Central memory CD8-positive, alpha-beta T cell (primary cell): ENCODE results near the gene SLC45A1.

Source experiments
- ATAC-seq: fragments of 150-1000 bp; cut with Tn5 transposase; replicated peaks from 2 replicates; pipeline ENCODE4 v1.10.0; 2022; ENCODE audit warnings: mild to moderate bottlenecking, moderate FRiP score, moderate number of reproducible peaks; ENCODE audit not compliant: poor library complexity, severe bottlenecking; ENCODE audit errors: extremely low read depth
- DNase-seq, 2 donors: peaks; one replicate each; pipeline ENCODE4 v3.0.0; 2021; ENCODE audit warnings: low spot score in 2 of 2
- H3K27ac Mint-ChIP-seq: one replicate; pipeline ENCODE4 v1.8.0; 2022; ENCODE audit warnings: low read depth, mild to moderate bottlenecking, moderate library complexity, mixed read lengths
- H3K27me3 Mint-ChIP-seq: one replicate; pipeline ENCODE4 v1.8.0; 2022; ENCODE audit warnings: mixed read lengths
- H3K36me3 Mint-ChIP-seq: one replicate; pipeline ENCODE4 v1.8.0; 2022; ENCODE audit warnings: mild to moderate bottlenecking, moderate library complexity, mixed read lengths; ENCODE audit not compliant: insufficient read depth
- H3K4me1 Mint-ChIP-seq: one replicate; pipeline ENCODE4 v1.8.0; 2022; ENCODE audit warnings: mixed read lengths
- H3K4me3 Mint-ChIP-seq: one replicate; pipeline ENCODE4 v1.8.0; 2022; ENCODE audit warnings: mild to moderate bottlenecking, moderate library complexity, mixed read lengths
- H3K9me3 Mint-ChIP-seq: one replicate; pipeline ENCODE4 v1.8.0; 2022; ENCODE audit warnings: mixed read lengths

Gene SLC45A1

DNA sequence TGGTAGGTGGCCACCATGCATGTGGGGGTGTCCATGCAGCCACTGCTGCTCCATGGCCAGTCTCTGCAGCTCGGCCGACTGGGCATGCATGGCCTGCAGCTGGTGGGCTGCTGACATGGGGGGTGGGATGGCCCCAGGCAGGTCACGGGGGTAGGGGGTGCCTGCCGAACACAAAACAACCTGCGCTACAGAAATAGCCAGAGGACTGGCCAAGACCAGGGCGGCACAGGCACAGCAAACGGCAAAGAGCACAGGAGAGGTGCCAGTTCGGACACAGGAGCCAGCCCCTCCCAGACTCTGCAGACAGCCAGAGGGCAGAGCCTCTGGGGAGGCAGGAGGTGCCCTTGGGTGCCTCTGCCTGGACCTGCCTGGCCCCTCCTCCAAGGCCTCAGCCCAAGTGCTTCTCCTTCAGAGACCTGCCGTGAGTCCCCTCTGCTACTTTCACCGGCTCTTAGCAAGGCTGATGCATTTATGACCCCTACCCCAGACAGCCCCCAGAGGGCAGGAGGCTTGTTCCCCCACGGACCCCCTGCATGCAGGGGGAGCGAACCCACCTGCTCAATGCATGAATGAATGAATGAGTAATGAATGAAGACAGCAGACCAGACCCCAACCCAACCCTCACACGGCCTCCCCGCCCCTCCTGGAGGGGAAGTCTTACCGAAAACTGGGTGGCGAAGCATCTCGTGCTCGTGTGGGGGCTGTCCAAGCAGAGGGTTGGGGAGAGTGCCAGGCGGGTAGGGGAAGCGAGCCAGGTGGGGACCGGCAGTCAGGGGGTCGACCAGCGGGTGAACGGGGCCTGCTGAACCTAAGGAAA lies 37.7 kb downstream of the SLC45A1 start:
- peaks cover 14% of the 10 kb centered on the region for H3K4me1 Mint-ChIP-seq
- ATAC-seq (no peak), DNase-seq (no peak)
- no peak overlapping the region for H3K4me3 Mint-ChIP-seq
- no peak overlapping the region for H3K27ac Mint-ChIP-seq
- no peaks in the 10 kb centered on the region for H3K9me3 Mint-ChIP-seq
- peaks cover 47% of the 10 kb centered on the region for H3K36me3 Mint-ChIP-seq
- no peaks in the 10 kb centered on the region for H3K27me3 Mint-ChIP-seq

DNA sequence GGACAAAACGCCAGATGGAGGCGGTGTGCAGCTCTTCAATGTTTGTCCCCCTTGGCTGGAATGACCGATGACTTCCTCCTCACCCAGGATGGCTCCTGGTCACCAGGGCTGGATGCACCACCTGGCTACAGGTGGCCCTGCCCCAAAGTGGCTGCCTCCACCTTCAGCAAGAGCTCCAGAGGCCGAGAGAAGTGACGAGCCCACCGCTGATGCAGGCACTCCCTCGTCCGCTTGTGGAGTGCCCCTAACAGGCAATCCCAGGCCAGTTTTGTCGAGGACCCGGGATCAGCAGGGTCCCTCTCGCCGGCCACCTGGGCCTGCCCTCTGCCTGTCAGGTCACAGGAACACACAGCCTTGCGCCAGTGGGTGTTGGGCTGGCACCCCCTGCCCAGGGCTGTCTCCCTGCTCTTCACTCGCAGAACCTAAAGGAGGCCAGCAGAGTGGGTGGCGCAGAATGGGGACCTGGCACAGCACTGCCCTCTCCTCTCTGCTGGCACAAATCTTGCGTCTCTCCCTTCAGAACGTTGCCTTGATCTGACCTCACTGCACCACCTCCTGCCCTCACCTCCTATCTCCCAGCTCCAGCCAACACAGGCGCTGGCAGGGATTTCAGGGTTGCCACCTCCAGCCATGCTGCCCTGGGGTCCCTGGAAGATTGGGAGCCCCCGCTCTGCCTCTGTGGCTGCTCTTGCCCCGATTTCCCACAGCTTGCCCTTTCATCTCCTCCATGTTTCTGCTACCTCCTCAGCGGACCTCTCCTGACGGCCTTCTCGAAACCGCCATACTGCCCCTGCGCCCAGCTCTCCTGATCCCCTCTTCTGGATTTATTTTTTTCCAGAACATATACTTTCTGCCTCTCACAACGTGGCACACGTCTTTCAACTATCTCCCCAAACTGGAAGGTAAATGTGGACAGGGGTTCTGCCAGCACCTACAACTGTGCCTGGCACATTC lies 38.6 kb downstream of the SLC45A1 start:
- H3K9me3 Mint-ChIP-seq = no peaks in the 10 kb centered on the region
- no peaks in the 10 kb centered on the region for H3K27me3 Mint-ChIP-seq
- peak overlapping the region; percentile 54 for H3K27ac Mint-ChIP-seq
- no peak overlapping the region for H3K4me3 Mint-ChIP-seq
- DNase-seq (no peak), ATAC-seq (no peak)
- peaks cover 44% of the 10 kb centered on the region for H3K36me3 Mint-ChIP-seq
- peaks cover 14% of the 10 kb centered on the region for H3K4me1 Mint-ChIP-seq

DNA sequence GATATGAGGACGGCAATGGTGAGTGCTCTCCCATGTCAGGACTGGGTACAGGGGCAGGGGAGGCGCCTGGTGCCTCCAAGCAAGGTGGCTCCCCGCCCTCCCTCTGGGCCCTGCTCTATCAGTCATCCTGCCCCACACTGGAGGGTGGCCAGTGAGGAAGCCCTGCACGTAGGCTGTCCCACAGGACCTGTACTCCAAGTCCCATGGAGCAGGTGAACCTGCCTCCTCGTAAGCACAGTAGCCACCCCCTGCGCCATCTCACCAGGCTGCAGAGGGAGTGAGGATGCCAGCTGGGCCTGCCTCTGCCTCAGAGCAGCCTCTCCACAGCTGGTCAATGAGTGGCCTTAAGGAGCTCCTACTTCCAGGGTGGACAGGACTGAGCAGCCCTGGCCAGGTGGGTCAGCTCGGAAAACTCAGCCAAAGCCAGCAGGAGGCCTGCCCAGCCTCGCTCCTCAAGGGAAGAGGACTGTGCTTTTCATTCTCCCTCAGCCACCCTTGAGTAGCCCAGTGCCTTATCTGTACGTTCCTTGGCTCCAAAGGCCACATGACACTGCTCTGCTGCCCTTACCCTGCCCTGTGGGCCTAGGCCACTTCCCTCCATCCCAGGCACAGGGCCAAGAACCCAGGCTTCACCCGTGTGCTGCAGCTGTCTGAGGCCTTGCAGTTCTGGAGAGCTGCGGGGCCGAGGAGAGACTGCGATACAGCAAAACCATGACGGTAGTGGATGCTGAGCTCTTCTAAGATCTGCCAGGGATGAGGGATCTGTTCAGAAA lies 39.6 kb downstream of the SLC45A1 start:
- Mint-ChIP-seq H3K27me3 (no peaks in the 10 kb centered on the region), H3K9me3 (no peaks in the 10 kb centered on the region), H3K4me3 (no peak overlapping the region), H3K36me3 (peaks cover 42% of the 10 kb centered on the region), H3K27ac (peak overlapping the region; percentile 54), H3K4me1 (peaks cover 12% of the 10 kb centered on the region)
- no peak for DNase-seq
- ATAC-seq = no peak

DNA sequence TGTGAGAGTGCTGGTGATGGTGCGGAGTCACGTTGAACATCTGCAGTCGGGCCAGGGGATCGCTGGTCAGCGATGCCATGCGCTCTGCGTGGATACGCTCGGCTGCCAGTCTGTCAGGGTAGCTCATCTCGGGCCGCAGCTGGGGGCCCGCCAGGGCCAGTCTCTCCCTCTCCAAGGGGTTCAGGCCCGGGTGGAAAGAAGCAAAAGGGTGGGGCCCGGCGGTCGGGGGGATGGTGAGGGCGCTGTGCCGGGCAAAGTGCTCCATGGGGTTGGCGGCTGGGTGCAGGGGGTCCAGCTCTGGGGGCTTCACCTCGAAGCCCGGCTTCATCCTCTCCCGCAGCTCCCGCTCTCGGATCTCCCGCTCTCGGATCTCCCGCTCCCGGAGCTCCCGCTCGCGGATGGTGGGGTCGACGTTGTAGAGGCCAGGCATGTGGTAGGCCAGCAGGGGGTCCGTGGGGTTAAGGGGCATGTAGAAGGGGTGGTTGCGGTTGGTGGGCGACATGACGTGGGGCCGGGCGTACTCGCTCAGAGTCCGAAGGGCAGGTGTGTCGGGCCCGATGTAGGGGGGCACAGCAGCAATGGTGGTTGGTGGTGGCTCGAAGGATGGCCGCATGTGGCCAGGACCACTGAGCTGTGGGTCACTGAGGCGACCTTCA lies 40.5 kb downstream of the SLC45A1 start:
- H3K27ac Mint-ChIP-seq = peak overlapping the region; percentile 13
- ATAC-seq = no peak

DNA sequence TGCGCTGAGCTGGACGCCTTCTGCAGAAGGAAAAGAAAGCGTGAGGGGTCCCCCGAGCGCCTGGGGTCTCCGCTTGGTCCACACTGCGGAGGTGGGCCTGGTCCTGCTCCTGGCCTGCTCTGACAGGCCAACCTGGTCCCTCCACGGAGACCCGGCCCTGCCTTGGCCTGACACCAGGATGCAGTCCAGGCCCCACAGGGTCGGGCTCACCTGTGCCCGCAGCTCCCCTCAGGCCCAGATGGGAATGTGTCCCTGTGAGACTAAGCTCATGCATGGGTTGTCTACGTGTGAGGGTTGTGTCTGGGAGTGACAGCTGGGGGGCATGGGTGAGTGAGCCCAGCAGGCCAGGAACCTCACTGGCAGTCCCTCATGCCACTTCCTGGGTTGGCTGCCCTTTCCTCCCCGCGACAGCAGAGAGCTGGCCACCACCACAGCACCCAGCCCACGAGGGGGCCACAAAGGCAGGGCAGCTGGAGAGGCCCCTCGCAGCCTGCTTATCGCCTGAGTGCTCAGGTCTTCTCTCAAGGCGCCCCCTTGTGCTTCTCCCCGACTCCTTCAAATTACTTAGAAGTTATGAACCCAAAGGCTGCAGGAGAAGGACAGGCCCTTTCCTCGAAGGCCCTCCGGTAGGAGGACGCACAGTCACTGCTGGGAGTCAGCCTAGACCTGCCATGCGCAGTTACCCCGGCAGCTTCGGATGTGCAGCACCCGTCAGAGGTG lies 41.1 kb downstream of the SLC45A1 start:
- Mint-ChIP-seq H3K27ac (peak overlapping the region; percentile 92), H3K36me3 (peaks cover 44% of the 10 kb centered on the region), H3K9me3 (no peaks in the 10 kb centered on the region), H3K4me1 (peaks cover 6% of the 10 kb centered on the region), H3K27me3 (no peaks in the 10 kb centered on the region), H3K4me3 (no peak overlapping the region)
- ATAC-seq (no peak), DNase-seq (no peak)

More for the DNA sequence above, 40.5 kb downstream of the SLC45A1 start:
- Mint-ChIP-seq H3K4me3 (no peak overlapping the region), H3K27me3 (no peaks in the 10 kb centered on the region), H3K36me3 (peaks cover 41% of the 10 kb centered on the region), H3K4me1 (peaks cover 6% of the 10 kb centered on the region), H3K9me3 (no peaks in the 10 kb centered on the region)
- no peak for DNase-seq

DNA sequence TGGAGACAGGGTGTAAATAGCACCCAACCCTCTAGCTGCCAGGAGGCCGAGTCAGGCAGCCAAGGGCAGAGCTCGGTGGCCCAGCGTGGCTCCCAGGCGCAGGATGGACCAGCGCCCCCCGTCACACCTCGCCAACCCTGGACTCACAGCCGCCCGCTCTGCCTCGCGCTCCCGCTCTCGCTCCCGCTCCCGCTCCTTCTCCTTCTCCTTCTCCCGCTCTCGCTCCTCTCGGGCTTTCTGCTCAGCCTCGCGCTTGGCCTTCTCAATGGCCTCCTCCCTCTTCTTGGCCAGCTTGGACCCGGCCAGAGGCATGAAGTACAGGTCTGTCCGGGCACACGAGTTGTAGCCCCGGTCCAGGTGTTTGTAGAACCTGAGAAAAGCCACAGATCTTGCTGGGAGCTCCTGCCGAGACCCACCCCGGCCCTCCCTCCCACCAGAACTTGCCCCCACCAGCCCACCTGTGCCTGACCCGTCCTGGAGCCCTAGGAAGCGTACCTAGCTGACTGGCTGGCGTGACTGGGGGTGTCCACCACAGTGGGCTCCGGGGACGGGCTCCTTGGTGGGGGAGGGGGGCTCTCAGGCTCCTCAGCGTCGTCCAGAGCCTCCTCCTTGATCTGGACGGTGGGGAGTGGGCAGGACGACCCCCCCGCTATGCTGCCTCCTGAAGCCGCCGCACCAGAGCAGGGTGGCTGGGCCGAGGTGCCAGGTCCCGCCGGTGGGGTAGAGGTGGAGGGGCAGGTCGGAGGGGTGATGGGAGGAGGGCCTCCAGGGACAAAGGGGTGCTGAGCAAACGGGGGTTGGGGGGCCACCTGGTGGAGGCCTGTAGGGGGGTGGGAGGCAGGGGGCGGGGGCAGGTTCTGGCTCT lies 41.9 kb downstream of the SLC45A1 start:
- no peak for ATAC-seq
- Mint-ChIP-seq H3K9me3 (no peaks in the 10 kb centered on the region), H3K4me3 (no peak overlapping the region), H3K36me3 (peaks cover 42% of the 10 kb centered on the region), H3K27me3 (no peaks in the 10 kb centered on the region), H3K4me1 (peaks cover 6% of the 10 kb centered on the region), H3K27ac (peak overlapping the region; percentile 92)
- DNase-seq = no peak

DNA sequence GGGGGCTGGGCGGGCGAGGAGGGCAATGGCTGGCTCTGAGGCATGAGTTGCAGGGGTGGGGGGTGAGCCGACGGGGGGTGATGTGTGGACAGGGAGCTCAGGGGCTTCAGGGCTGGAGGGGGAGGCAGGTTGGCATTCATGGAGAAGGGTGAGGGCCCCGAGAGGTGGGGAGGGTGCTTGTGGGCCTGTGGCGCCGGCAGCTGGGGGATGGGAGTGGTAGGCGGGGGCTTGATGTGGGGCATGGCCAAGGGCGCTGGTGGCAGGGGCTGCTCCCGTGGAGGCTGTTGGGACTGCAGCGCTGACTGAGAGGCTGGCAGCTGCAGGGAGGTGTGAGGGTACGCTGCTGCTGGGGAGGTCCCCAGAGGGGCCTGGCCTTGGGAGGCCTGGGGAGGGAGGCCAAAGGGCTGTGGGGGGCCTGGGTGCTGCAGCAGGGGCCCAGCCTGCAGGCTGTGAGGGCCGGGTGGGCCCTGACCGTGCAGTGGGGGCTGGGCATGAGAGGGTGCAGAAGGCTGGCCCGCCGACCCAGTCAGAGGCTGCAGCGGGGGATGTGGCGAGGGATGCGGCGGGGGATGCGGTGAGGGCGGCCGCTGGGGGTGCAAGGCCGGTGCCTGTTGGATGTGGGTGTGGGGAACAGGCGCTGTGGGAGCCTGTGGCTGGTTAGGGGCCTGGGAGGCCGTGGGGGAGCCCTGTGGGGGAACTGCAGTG lies 42.7 kb downstream of the SLC45A1 start:
- peaks cover 40% of the 10 kb centered on the region for H3K36me3 Mint-ChIP-seq

DNA sequence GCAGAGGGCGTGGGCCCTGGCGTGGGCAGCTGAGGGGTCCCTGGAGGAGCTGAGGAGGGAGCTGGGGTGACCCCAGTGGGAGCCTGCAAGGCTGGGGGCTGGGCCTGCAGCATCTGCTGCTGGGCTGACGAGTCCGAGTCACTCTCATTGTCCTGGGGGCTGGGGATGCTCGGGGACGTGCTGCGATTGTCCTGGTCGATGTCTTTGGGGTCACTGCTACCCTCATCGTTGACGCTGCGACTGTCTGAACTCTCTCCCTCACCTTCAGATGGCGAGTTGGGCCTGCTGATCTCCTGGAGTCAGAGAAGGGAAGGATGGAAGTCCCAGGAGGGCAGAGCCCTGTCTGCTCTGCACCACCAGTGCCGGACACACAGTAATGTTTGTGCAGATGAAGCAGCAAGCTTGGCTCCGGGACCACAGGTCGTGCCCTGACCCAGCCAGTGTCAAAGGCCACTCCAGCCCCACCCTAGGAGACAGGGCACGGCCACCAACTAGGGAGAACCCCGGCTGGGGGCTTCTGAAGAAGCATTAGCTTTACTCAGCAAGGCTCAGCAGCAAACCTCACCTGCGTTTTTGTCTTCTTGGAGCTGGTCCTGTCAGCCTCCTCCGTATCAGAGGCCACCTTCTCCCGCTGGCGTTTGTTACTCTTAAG lies 43.4 kb downstream of the SLC45A1 start:
- no peak for ATAC-seq
- Mint-ChIP-seq H3K27me3 (no peaks in the 10 kb centered on the region), H3K27ac (no peak overlapping the region), H3K9me3 (no peaks in the 10 kb centered on the region), H3K36me3 (peaks cover 42% of the 10 kb centered on the region), H3K4me3 (no peak overlapping the region), H3K4me1 (peaks cover 7% of the 10 kb centered on the region)
- DNase-seq = no peak

More for the DNA sequence above, 42.7 kb downstream of the SLC45A1 start:
- ATAC-seq (no peak), DNase-seq (no peak)
- H3K4me3 Mint-ChIP-seq = no peak overlapping the region
- H3K27me3 Mint-ChIP-seq = no peaks in the 10 kb centered on the region
- no peak overlapping the region for H3K27ac Mint-ChIP-seq
- no peaks in the 10 kb centered on the region for H3K9me3 Mint-ChIP-seq
- H3K4me1 Mint-ChIP-seq = peaks cover 6% of the 10 kb centered on the region

DNA sequence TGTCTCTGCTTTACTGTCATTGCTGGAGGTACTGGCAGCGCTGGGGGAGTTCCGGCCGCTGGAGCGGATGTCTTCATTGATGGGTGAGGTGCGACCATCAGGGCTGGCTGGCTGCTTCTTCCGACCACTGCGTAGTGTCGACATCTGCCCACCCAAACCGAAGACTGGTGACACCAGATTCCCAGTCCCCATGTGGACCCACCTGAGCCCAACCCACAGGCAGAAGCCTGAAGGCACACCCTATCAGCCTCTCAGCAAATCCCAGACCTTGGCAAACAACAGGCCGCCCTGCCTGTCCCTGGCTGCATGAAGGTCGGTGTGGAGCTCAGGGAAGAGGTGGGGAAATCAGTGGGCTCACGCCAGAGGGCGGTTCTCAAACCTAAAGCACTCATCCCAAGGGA lies 44.8 kb downstream of the SLC45A1 start:
- peaks cover 15% of the 10 kb centered on the region for H3K4me1 Mint-ChIP-seq
- no peak for DNase-seq
- H3K4me3 Mint-ChIP-seq = no peak overlapping the region
- H3K27ac Mint-ChIP-seq = no peak overlapping the region
- ATAC-seq = no peak
- H3K9me3 Mint-ChIP-seq = no peaks in the 10 kb centered on the region
- no peaks in the 10 kb centered on the region for H3K27me3 Mint-ChIP-seq
- H3K36me3 Mint-ChIP-seq = peaks cover 31% of the 10 kb centered on the region

DNA sequence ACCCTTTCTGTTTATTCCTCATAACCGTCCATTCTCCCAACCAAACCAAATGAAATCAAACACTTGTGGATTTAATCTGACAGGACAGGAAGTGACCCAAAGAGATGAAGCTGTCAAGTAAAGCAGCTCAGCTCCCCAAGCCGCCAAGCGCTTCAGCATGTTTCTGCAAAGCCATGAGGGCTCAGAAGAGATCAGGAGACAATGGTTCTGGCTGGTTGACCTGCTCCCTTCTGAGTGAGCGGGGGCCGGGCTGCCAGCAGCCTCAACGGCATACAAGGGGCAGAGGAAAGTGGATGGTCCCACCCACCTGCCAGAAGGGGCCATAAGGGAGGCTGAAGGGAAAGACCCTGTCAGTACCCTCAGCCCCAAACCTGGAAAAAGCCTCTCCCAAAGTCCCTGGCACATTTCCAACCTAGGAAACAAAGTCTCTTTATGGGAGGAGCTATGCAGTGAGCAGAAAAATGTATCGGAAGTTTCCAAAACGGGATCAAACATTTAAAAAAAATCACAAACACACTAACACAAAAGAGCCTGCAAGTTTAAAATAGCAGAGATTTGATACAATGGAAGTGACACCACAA lies 45.4 kb downstream of the SLC45A1 start:
- H3K4me1 Mint-ChIP-seq = peaks cover 15% of the 10 kb centered on the region
- H3K4me3 Mint-ChIP-seq = no peak overlapping the region
- DNase-seq (no peak), ATAC-seq (no peak)
- H3K9me3 Mint-ChIP-seq = no peaks in the 10 kb centered on the region
- peaks cover 28% of the 10 kb centered on the region for H3K36me3 Mint-ChIP-seq
- no peak overlapping the region for H3K27ac Mint-ChIP-seq
- no peaks in the 10 kb centered on the region for H3K27me3 Mint-ChIP-seq
